LNCAP (cell line): ENCODE data around the gene GRIK2.

ENCODE experiments used
- TF ChIP-seq, protein P1 (sequence below): fragments of 450-650 bp; IDR thresholded peaks from 2 replicates; pipeline ENCODE4 v1.5.1; 2017; ENCODE audit warnings: mild to moderate bottlenecking

GRIK2 gene

DNA sequence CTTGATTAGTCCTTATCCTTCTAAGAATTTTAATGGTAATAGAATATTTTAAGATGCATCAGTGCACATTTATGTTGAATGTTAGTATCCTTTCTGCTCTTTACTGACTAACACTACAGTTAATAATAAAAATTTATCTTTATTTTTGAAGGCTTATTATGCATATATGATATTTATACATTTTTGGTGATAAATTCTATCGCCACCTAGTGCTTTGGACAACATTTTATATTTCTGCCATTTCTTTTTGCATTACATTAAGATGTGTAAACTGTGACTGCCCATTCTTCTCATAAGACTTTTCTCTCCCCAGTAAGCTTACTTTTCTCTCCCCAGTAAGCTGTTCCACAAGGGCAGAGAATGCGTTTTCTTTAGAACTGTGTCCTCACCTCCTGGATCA, 252.3 kb downstream of the GRIK2 start:
- TF ChIP-seq, protein P1, sequence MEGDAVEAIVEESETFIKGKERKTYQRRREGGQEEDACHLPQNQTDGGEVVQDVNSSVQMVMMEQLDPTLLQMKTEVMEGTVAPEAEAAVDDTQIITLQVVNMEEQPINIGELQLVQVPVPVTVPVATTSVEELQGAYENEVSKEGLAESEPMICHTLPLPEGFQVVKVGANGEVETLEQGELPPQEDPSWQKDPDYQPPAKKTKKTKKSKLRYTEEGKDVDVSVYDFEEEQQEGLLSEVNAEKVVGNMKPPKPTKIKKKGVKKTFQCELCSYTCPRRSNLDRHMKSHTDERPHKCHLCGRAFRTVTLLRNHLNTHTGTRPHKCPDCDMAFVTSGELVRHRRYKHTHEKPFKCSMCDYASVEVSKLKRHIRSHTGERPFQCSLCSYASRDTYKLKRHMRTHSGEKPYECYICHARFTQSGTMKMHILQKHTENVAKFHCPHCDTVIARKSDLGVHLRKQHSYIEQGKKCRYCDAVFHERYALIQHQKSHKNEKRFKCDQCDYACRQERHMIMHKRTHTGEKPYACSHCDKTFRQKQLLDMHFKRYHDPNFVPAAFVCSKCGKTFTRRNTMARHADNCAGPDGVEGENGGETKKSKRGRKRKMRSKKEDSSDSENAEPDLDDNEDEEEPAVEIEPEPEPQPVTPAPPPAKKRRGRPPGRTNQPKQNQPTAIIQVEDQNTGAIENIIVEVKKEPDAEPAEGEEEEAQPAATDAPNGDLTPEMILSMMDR = peak; percentile 41; the same call in 1 of the 2 replicates

DNA sequence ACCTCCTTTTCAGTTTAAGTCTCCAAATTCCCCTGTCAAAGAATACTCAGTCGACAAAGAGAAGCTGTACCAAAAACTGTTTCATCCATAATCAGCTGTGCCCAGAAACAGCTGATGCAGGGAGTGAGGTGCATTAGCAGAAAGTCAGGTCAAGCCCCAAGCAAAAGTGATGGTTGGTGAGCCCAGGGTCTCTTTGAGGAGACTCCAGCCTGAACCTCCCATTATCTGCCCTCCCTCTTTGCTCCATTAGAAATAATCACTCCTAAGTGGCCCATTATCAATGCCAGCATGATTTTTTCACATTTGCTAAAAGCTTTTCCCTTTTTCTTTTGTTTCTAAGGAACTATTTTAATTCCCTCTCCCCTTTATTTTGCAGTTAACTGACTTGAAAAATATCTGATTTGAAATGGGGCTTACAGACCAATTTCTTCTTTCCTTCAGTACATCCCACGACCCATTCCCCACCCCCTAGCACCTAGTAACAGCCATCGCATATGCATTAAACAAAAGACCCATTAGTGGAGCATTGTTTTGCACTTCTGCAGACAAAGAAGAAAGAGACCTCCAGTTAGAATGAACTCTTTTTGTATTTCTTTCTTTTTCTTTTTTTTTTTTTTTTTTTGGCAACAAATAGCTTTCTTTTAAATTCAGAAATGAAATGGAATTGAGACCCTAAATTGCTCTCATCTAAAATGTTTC, 257.0 kb downstream of the GRIK2 start:
- TF ChIP-seq, protein P1 = no peak

DNA sequence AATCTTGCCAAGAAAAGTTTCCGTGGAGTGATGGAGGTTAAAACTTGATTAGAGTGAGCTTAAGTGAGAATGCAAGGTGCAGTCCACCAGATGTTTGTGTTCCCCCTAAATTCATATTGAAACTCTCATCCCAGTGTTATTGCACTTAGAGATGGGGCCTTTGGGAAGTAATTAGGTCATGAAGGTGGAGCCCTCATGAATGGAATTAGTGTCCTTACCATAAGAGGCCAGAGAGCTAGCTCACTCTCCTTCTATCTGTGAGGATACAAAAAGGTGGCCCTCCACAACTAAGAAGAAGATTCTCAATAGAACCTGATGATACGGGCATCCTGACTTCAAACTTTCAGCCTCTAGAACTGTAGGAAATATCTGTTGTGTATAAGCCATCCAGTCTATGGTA, 258.6 kb downstream of the GRIK2 start:
- TF ChIP-seq, protein P1 = no peak

DNA sequence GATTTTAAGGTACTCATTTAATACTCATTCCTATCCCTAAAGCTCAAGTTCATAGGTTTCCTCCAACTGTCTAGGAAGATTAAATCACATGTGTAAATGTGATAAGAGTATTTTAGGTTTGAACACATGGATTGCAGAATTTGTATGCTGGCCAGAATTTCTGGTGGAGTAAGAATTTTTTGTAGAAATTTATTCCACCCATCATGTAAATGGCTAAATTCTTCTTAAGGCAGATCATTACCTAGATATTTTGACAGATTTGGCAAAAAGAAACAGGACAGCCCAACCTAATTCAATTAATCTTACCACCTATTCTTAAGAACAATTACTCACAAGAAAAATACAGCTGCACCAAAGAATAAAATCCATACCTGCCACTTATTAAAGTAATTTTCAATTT, 261.6 kb downstream of the GRIK2 start:
- TF ChIP-seq, protein P1 = no peak

DNA sequence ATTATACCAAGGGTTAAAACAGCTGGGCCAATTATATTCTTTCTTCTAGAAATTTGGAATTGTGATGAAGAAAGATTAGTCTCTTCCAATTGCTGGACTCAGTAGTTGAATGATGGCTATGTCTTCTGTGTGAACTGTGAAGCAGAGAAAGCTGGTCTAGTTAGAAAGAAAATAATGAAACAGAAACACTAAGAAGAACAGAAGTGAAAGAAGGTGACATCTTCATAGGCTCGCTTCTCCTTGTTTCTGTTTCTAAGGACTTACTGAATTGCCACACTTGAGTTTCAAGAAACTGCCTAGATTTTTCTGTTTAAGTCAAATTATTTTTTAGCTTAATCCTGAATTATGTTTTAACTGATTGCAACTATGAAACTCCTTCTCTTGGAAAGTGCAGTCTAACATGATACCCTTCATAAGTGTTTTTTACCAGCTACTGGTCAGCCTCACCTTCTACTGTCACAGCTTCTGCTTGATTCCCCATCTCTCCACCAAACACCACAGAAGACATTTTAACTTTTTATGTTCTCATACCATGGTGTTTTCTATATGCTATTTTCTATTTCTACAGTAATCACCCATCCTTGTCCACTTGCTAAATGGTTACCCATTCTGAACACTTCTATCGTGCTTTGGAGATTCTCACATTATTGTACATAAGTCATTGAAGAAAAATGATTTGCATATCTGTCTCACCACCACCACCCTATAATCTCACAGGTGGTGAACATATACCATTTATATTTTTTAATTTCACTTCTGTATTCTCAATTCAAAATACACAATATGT, 268.8 kb downstream of the GRIK2 start:
- TF ChIP-seq, protein P1 = no peak

DNA sequence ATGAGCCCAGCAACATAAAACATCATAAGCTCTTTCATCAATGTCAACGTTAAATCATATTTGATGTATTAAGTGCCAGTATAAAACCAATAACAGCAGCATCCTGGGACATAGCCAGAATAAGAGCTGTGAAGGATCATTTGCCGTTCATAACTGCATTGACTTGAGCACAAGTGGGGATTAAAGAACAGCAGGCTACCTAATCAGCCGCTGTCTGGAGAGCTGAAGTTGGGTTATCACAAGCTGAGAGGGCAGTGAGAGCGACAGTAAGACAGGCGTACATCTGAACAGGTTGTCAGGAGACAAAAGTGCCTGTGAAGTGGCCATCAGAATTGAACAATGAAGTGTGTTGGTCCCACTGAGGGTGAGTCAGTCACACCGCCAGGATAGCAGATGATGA, 269.6 kb downstream of the GRIK2 start:
- TF ChIP-seq, protein P1 = no peak

DNA sequence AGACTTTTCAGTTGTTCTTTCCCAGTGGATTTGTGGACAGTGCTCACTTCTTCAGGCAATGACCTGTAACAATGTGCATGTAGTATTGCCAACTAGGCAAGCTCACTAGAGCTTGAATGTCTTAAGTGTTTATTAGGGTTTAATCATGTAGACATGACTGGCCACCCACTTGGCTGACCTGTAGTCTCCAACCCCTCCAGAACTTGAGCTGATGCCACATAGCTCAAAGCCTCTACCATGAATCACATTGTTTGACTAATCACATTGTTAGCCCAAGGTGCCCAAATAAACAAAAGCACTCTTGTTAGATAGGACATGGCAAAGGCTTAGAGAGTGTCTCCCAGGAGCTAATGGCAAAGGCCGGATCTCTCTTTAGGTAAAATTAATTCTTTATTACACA, 272.7 kb downstream of the GRIK2 start:
- TF ChIP-seq, protein P1 = no peak
